CD1c-positive myeloid dendritic cell (primary cell): ENCODE measurements around the gene TBL1Y.
"Not testable (repeated sequence)": the region's sequence is repeated elsewhere in the genome, so short reads cannot be mapped to it uniquely, and the experiment has no call there.

Experiments
- DNase-seq: peaks from one replicate; pipeline ENCODE4 v3.0.0-alpha.2; 2016; ENCODE audit errors: extremely low spot score

The TBL1Y gene

GRCh38 chrY:7080548-7080947 is 170.1 kb downstream of the TBL1Y start:
- DNase-seq = not testable (repeated sequence)

- DNase-seq = peak; percentile 64
These were observed 175.1 kb downstream of the TBL1Y start for GRCh38 chrY:7085606-7086005.

GRCh38 chrY:7092836-7093235 is 182.3 kb downstream of the TBL1Y start:
- no peak for DNase-seq

- no peak for DNase-seq
These were observed 183.9 kb downstream of the TBL1Y start for GRCh38 chrY:7094365-7094764.

GRCh38 chrY:7097021-7097420 is 186.5 kb downstream of the TBL1Y start:
- no peak for DNase-seq

GRCh38 chrY:7099742-7100141 is 189.2 kb downstream of the TBL1Y start:
- no peak for DNase-seq

- no peak for DNase-seq
These were observed 192.2 kb downstream of the TBL1Y start for GRCh38 chrY:7102680-7103079.

GRCh38 chrY:7107179-7107578 is 196.7 kb downstream of the TBL1Y start:
- no peak for DNase-seq

GRCh38 chrY:7110086-7110485 is 199.6 kb downstream of the TBL1Y start:
- DNase-seq = no peak

GRCh38 chrY:7115871-7116270 is 205.4 kb downstream of the TBL1Y start:
- no peak for DNase-seq

GRCh38 chrY:7122202-7122601 is 211.7 kb downstream of the TBL1Y start:
- no peak for DNase-seq

- DNase-seq = no peak
These were observed 214.9 kb downstream of the TBL1Y start for GRCh38 chrY:7125136-7126056.

GRCh38 chrY:7128211-7128610 is 217.7 kb downstream of the TBL1Y start:
- DNase-seq = no peak
